Stomach (tissue), 4 donors: Measurements from ENCODE around the gene EML6.

Experiments used
- POLR2A ChIP-seq, 4 donors: fragments of 450-650 bp; IDR thresholded peaks; one replicate each; pipeline ENCODE4 v1.6.1; 2016; ENCODE audit warnings: antibody characterized with exemption in 4 of 4, control low read depth in 2 of 4, mild to moderate bottlenecking in 1 of 4, moderate library complexity in 1 of 4
- TF ChIP-seq, protein P1 (sequence below), 7 experiments: fragments of 450-650 bp in 4 of 7; fragments of 200-600 bp in 3 of 7; sonication (generic) in 3 of 7; IDR thresholded peaks; one replicate each; pipeline ENCODE4 v1.5.1; 2016 to 2019; ENCODE audit warnings: antibody characterized with exemption in 7 of 7, control low read depth in 2 of 7, mild to moderate bottlenecking in 1 of 7

DNA sequence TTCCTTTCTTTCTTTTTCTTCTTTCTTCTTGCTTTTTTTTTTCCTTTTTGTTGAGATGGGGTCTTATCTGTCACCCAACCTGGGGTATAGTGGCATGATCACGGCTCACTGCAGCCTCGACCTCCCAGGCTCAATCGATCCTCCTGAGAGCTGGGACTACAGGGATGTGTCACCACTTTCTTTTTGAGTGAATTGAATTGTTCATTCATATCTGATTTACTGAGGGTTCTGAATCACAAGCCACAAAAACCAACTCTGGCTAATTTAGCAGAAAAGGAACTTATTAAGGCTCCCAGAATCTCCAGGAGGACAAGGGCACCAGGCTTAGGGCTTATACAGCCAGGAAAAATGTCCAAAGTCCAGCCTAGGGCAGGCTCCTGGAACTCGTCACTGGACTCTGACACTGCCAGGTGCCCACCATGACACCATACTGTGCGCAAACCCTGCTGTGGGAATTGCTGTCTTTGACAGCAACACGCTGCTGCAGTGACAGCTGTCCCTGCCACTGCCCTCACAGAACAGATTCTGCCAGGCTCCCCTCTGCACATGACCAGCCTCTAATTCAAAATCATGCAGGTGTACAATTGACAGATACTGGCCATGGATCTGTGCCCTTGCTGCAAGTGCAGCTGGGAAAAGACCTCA lies 42.9 kb upstream of the EML6 start:
- TF ChIP-seq, protein P1, sequence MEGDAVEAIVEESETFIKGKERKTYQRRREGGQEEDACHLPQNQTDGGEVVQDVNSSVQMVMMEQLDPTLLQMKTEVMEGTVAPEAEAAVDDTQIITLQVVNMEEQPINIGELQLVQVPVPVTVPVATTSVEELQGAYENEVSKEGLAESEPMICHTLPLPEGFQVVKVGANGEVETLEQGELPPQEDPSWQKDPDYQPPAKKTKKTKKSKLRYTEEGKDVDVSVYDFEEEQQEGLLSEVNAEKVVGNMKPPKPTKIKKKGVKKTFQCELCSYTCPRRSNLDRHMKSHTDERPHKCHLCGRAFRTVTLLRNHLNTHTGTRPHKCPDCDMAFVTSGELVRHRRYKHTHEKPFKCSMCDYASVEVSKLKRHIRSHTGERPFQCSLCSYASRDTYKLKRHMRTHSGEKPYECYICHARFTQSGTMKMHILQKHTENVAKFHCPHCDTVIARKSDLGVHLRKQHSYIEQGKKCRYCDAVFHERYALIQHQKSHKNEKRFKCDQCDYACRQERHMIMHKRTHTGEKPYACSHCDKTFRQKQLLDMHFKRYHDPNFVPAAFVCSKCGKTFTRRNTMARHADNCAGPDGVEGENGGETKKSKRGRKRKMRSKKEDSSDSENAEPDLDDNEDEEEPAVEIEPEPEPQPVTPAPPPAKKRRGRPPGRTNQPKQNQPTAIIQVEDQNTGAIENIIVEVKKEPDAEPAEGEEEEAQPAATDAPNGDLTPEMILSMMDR (IDR thresholded peaks at IDR 0.05) = no peak
- TF ChIP-seq POLR2A (IDR thresholded peaks at IDR 0.05) = no peak
